Retinal pigment epithelial cell (primary cell): ENCODE measurements around the gene SETD1B.
A peak's percentile ranks its signal among the peaks of the same experiment; 100 is the strongest.
"Not testable (repeated sequence)": the region's sequence is repeated elsewhere in the genome, so short reads cannot be mapped to it uniquely, and the experiment has no call there.

Source experiments
- DNase-seq: peaks from one replicate; pipeline ENCODE4 v3.0.0-alpha.2; 2010; ENCODE audit warnings: low read depth
- H3K4me3 ChIP-seq: 2 replicates; pipeline ENCODE4 v1.5.1; 2011; ENCODE audit warnings: mild to moderate bottlenecking, low read length, control low read depth, moderate library complexity
- TF ChIP-seq, protein P1 (sequence below): conservative IDR thresholded peaks from 2 replicates; pipeline ENCODE4 v1.5.1; 2011; ENCODE audit warnings: low read depth, low read length, control low read depth, inconsistent platforms

SETD1B gene

DNA sequence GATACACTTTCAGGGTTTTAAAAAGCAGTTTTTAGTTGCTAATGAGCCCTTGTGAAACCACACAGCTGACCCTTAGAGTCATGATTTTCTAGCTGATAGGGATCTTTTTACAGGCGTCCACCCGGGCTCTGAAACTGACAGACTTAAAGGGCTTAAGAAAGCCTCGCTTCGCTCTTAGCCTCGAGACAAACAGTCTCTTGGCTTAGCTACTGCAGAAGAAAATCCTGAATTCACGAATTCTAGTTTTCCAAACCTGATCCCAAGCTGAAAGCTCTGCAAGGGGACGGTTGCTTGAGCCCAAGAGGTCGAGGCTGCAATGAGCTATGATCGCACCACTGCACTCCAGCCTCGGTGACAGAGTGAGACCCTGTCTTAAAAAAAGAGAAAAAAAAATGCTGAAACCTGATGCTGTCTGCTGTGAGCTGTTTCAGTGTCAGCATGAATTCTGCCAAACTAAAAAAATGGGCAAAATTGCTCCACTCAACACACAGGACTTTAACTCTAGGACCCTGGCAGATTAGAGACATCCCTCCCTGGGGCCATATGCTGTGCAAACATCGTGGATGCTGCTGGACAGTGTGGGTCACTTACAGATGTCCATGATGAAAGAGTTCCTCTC lies 57.9 kb downstream of the SETD1B start:
- TF ChIP-seq, protein P1, sequence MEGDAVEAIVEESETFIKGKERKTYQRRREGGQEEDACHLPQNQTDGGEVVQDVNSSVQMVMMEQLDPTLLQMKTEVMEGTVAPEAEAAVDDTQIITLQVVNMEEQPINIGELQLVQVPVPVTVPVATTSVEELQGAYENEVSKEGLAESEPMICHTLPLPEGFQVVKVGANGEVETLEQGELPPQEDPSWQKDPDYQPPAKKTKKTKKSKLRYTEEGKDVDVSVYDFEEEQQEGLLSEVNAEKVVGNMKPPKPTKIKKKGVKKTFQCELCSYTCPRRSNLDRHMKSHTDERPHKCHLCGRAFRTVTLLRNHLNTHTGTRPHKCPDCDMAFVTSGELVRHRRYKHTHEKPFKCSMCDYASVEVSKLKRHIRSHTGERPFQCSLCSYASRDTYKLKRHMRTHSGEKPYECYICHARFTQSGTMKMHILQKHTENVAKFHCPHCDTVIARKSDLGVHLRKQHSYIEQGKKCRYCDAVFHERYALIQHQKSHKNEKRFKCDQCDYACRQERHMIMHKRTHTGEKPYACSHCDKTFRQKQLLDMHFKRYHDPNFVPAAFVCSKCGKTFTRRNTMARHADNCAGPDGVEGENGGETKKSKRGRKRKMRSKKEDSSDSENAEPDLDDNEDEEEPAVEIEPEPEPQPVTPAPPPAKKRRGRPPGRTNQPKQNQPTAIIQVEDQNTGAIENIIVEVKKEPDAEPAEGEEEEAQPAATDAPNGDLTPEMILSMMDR, result no peak
- DNase-seq, result peak; percentile 86
- peak overlapping the region; percentile 7 for H3K4me3 ChIP-seq

DNA sequence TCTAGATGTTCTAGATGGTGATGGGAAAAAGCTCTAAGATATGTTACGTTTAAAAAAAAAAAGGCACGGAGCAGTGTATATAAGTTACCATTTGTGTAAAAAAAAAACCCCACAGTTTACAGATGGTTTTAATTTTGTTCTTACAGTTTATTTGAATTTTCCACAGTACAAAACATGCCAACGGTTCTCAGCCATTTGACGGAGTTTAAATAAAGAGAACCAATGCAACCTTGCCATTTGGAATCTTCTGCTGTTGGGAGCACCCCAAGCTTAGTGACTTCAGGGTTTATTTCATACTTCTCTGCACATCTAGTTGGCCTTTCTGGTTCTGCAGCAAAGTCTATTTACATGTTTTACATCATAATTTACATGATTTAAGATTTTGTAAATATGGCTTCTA lies 62.5 kb downstream of the SETD1B start:
- TF ChIP-seq, protein P1, result no peak
- DNase-seq, result no peak
- no peak overlapping the region for H3K4me3 ChIP-seq

DNA sequence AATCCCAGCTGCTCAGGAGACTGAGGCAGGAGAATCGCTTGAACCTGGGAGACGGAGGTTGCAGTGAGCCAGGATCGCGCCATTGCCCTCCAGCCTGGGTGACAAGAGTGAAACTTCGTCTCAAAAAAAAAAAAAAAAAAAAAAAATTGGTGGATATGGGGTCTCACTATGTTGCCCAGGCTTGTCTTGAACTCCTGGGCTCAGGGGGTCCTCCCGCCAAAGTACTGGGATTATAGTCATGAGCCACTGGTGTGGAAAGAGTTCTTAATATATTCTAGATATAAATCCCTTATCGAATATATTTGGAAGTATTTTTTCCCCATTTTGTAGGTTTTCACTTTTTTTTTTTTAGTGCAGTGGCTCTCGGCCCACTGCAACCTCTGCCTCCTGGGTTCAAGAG lies 65.4 kb downstream of the SETD1B start:
- H3K4me3 ChIP-seq, DNase-seq: not testable (repeated sequence)

DNA sequence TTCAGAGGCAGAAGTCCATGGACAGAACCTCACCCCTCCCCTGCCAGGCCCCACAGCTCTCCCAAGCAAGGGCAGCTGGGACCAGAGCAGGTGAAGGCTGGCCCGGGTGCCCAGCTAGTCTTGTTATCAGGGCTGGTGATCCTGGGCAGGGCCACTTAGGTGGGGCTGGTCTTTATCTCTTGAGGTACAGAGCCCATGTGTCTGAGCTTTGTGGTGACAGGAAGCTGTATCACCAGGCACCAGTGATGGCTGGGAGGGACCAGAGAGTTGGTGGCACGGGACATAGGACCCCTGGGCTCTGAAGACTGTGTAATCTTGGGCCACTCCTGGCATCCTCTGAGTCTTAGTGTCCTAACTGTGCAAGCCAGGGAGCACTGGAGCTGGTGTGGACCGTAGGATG lies 67.7 kb downstream of the SETD1B start:
- TF ChIP-seq, protein P1, result no peak
- DNase-seq, result no peak
- H3K4me3 ChIP-seq, result no peak overlapping the region

DNA sequence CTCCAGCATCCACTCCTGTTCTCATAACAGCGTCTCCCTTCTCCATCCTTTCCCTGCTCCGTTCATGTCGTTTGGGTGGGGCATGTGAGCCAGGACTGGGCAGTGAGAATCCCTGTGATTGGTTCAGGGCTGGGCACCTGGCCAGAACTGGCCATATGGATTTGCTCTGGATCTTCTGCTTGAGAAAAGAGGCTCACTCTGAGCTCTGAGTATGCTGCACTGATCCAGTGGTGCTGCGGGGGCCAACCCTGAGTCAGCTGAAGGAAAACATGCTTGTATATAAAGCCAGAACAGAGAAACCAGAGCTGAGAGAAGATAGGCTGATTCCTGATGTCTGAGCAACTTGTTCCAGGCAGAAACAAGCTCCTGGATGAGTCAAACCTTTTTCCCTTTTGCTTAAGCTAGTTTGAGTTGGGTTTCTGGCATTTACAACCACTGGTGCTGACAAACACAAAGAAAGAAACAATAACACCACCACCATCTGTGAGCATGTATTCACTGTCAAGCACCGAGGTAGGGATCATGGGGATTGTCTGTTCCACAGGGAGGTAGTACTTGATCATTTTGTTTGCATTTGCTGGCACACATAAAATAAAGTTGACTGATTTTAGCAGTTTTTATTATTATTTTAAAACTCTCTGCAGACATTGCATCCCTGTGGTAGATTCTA lies 68.9 kb downstream of the SETD1B start:
- peak; percentile 20 for DNase-seq
- TF ChIP-seq, protein P1, result no peak
- H3K4me3 ChIP-seq, result no peak overlapping the region

DNA sequence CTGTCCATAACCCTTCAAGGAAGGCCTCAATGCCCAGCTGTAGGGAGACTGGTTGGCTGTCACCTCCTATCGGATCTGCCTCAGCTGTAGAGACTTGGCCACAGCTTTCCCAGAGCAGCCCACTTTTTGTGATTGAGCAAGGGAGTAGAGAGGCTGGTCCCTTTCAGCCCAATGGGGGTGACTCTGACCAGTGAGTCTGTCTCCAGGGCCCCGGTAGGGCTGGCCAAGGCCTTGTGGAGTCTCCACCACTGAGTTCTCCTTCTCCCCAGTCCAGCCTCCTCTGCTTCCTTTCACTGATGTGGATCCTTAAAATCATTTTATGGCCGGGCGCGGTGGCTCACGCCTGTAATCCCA lies 69.4 kb downstream of the SETD1B start:
- no peak overlapping the region for H3K4me3 ChIP-seq
- TF ChIP-seq, protein P1, result no peak
- no peak for DNase-seq

DNA sequence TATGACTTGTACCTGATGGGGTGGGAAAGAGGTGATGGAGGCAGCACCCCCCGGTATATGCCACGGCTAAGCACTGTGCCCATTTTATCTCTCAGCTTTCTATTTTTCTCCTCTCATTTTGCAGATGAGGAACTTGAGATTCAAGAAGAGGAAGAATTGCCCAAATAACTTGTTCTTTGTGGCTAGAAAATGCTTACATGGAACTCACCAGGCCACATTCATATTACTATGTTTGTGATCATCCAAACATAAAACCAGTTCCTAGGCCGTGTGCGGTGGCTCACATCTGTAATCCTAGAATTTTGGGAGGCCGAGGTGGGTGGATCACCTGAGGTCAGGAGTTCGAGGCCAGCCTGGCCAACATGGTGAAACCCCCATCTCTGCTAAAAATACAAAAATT lies 70.3 kb downstream of the SETD1B start:
- TF ChIP-seq, protein P1, result no peak
- no peak for DNase-seq
- H3K4me3 ChIP-seq, result no peak overlapping the region
